ENCODE results near the gene USP15.

The USP15 gene

DNA sequence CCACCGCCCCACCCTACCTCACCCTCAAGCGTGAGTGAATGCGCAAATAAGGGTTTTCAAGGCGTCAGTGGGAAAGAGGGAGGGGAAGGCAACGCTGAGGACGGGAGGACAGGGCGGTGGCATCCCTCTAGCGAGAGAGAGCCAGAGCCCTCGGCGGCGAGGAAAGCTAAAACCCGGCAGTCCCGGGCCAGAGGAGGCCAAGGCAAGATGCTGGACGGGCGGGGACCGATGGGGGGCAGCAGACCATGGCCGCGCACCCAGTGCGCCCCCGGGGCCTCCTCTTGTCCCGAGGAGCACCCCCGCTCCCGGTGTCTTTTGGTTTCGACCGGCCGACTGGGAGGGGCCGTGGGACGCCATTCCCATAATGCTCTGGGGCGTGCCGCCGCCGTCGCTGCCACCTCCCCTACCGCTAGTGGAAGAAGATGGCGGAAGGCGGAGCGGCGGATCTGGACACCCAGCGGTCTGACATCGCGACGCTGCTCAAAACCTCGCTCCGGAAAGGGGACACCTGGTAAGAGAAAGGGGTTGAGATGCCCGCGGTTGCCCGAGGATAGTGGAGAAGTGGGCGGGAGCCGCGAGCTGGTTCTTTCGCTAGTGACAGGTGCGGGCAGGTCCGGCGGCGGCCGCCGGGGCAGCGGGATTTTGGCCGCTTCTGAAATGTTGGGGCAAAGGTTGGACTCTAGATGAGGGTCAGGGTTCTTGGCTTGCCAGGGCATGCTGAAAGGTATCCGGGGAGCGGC, at the start of gene USP15:
TSS of gene USP15 (plus strand) at position 412 of the 740 bp plus-strand sequence. CDS start at position 423, 11 bp downstream.
- no peak; the same call in 1 of the 2 replicates for TF ChIP-seq JUND (IDR thresholded peaks at IDR 0.05; ENCODE audit: low read depth)
- peak; percentile 83 to 99 for DNase-seq (ENCODE audit: low read depth in 1 of 2, low spot score in 1 of 2)
- in situ Hi-C loops (cut with HindIII; ENCODE audit: low pct_unique_long_range_greater_than_20kb, low sequenced_read_pairs), result no loop called here

DNA sequence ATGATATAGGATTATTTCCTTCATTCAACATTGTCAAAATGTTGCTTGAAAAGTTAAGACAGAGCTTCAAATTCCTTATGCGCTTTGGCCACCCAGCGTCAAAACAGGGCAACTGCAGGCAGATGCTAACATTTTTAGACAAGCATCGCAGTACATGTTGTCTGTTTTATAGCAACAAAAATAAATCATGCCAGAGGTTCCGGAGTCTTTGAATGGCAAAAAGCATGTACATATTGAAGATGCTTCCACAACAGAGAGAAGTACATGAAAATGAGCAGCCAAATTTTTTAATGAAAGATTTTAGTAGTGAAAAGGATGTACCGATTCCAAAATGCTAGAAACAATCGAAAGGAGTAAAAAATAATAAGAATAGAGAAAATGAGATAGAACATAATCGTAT, 49.8 kb upstream of the USP15 start:
- DNase-seq (ENCODE audit: low read depth in 1 of 2, low spot score in 1 of 2), result peak in 1 of 2 experiments; percentile 69
- in situ Hi-C loops (cut with HindIII; ENCODE audit: low pct_unique_long_range_greater_than_20kb, low sequenced_read_pairs), result no loop called here
- no peak for TF ChIP-seq JUND (IDR thresholded peaks at IDR 0.05; ENCODE audit: low read depth)

- no peak for TF ChIP-seq JUND (IDR thresholded peaks at IDR 0.05; ENCODE audit: low read depth)
- in situ Hi-C loops (cut with HindIII; ENCODE audit: low pct_unique_long_range_greater_than_20kb, low sequenced_read_pairs), result no loop called here
- DNase-seq (ENCODE audit: low read depth in 1 of 2, low spot score in 1 of 2), result no peak
Observed at GRCh38 chr12:62211510-62211909, 48.7 kb upstream of the USP15 start.

DNA sequence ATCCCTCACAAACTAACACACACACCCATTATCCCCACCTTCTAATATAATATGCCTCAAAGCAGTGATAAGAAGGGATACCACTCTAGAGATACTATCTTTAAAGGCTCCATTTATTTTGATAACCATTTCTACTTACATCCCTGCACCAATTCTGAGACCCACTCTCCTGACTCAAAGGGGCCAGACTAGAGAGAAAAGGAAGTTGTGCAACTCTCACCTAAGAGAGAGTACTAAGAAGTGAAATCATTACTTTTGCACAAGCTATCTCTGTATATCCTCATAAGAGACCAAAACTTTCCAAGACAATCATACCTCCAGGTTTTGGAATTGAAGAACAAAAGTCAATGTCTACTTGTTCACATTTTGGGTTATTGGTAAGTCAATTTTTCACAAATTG, 45.4 kb upstream of the USP15 start:
- in situ Hi-C loops (cut with HindIII; ENCODE audit: low pct_unique_long_range_greater_than_20kb, low sequenced_read_pairs), result no loop called here
- no peak for DNase-seq (ENCODE audit: low read depth in 1 of 2, low spot score in 1 of 2)
- TF ChIP-seq JUND (IDR thresholded peaks at IDR 0.05; ENCODE audit: low read depth), result no peak

DNA sequence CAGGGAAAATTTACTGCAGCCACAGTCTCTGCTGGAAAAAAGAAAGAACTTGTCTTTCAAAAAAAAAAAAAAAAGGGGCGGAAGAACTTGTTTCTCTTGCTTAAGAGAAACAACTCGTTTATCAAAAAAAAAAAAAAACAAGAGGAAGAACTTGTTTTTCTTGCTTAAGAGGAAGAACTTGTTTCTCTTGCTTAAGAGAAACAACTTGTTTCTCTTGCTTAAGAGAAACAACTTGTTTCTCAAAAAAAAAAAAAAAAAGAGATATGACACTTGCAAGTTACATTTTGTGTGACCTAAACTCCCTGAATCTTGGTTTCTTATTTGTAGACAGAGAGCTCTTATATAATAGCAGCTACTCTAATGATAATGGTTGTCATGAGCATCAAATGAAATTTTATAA, 44.7 kb upstream of the USP15 start:
- TF ChIP-seq JUND (IDR thresholded peaks at IDR 0.05; ENCODE audit: low read depth), result no peak
- in situ Hi-C loops (cut with HindIII; ENCODE audit: low pct_unique_long_range_greater_than_20kb, low sequenced_read_pairs), result no loop called here
- DNase-seq (ENCODE audit: low read depth in 1 of 2, low spot score in 1 of 2), result peak in 1 of 2 experiments; percentile 51

- in situ Hi-C loops (cut with HindIII; ENCODE audit: low pct_unique_long_range_greater_than_20kb, low sequenced_read_pairs), result no loop called here
Observed at GRCh38 chr12:62217466-62218194, 42.6 kb upstream of the USP15 start.

GRCh38 chr12:62221107-62221506, 39.1 kb upstream of the USP15 start:
- in situ Hi-C loops (cut with HindIII; ENCODE audit: low pct_unique_long_range_greater_than_20kb, low sequenced_read_pairs), result no loop called here
- no peak for TF ChIP-seq JUND (IDR thresholded peaks at IDR 0.05; ENCODE audit: low read depth)
- DNase-seq (ENCODE audit: low read depth in 1 of 2, low spot score in 1 of 2), result no peak

More at GRCh38 chr12:62217466-62218194, 42.6 kb upstream of the USP15 start:
- no peak for DNase-seq (ENCODE audit: low read depth in 1 of 2, low spot score in 1 of 2)
- TF ChIP-seq JUND (IDR thresholded peaks at IDR 0.05; ENCODE audit: low read depth), result no peak

GRCh38 chr12:62224601-62225000, 35.6 kb upstream of the USP15 start:
- TF ChIP-seq JUND (IDR thresholded peaks at IDR 0.05; ENCODE audit: low read depth), result no peak
- in situ Hi-C loops (cut with HindIII; ENCODE audit: low pct_unique_long_range_greater_than_20kb, low sequenced_read_pairs), result no loop called here

DNA sequence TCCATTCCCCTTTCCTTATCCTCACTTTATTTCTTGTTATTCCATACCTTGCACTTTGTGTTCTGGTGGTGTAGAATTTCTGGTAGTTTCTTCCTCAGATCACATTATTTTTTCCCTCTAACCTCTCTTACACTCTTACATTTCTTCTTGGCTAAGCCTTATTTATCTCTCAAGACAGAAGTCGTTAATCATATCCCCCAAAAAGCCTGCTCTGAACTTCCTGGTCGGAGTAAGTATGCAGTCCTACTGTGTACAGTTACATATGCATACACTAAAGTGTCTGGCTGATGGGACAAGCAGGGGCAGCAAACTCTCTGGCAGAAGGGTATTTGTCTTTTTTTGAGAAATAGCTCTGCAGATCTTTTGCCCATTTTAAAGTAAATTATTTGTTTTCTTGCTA, 33.1 kb upstream of the USP15 start:
- TF ChIP-seq JUND (IDR thresholded peaks at IDR 0.05; ENCODE audit: low read depth), result no peak
- no peak for DNase-seq (ENCODE audit: low read depth in 1 of 2, low spot score in 1 of 2)
- in situ Hi-C loops (cut with HindIII; ENCODE audit: low pct_unique_long_range_greater_than_20kb, low sequenced_read_pairs), result no loop called here

More at GRCh38 chr12:62224601-62225000, 35.6 kb upstream of the USP15 start:
- DNase-seq (ENCODE audit: low read depth in 1 of 2, low spot score in 1 of 2), result no peak

GRCh38 chr12:62230652-62231051, 29.6 kb upstream of the USP15 start:
- in situ Hi-C loops (cut with HindIII; ENCODE audit: low pct_unique_long_range_greater_than_20kb, low sequenced_read_pairs), result no loop called here
- no peak for TF ChIP-seq JUND (IDR thresholded peaks at IDR 0.05; ENCODE audit: low read depth)
- no peak for DNase-seq (ENCODE audit: low read depth in 1 of 2, low spot score in 1 of 2)

- TF ChIP-seq JUND (IDR thresholded peaks at IDR 0.05; ENCODE audit: low read depth), result no peak
- DNase-seq (ENCODE audit: low read depth in 1 of 2, low spot score in 1 of 2), result no peak
- in situ Hi-C loops (cut with HindIII; ENCODE audit: low pct_unique_long_range_greater_than_20kb, low sequenced_read_pairs), result no loop called here
Observed at GRCh38 chr12:62232143-62232729, 28.0 kb upstream of the USP15 start.

GRCh38 chr12:62233805-62234204, 26.4 kb upstream of the USP15 start:
- DNase-seq (ENCODE audit: low read depth in 1 of 2, low spot score in 1 of 2), result no peak
- TF ChIP-seq JUND (IDR thresholded peaks at IDR 0.05; ENCODE audit: low read depth), result no peak
- in situ Hi-C loops (cut with HindIII; ENCODE audit: low pct_unique_long_range_greater_than_20kb, low sequenced_read_pairs), result no loop called here

- TF ChIP-seq JUND (IDR thresholded peaks at IDR 0.05; ENCODE audit: low read depth), result no peak
- in situ Hi-C loops (cut with HindIII; ENCODE audit: low pct_unique_long_range_greater_than_20kb, low sequenced_read_pairs), result no loop called here
- no peak for DNase-seq (ENCODE audit: low read depth in 1 of 2, low spot score in 1 of 2)
Observed at GRCh38 chr12:62239571-62239970, 20.6 kb upstream of the USP15 start.

Data from T47D (cell line).